ENCODE results near the gene YPEL2.

YPEL2 gene

DNA sequence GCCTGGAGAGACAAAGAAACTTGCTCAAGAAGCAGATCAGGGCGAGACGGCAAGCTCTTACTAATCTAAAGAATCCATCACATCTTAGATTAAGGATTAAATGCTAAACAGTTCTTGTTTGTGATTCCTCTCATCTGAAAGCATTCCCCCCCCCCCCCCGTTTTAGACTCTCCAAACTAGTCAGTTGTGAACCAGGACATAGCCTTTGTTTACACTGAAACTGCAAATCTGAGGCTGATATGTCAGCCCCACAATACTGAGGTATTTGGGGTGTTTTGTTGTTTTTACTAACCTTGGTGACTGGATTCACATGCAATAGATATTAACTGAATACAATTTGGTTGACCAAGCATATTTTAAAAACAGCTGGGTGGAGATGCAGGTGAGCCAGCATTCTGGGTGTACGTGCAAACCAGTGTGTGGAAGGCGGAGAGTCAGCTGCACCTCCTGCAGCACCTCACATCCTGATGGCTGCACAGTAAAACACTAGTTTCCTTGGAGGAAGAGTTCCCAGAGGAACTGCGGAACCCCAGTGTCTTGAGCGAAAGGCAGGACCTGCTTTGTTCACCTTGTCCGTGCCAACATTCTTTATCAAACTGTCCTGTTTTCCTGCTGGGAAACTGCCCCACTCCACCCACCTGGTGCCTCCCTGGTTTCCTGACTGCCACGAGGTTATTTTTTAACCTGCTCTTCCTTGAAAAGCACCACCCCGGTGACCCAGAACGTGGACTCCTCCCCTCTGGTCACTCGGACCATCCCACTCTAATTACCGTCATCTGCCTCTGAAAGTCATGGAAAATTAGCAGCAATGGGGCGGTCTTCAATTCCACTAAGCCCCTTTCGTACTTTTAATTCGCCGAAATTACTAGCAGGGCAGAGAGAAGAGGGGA, 1.2 kb upstream of the YPEL2 start:
- FAIRE-seq = peak; percentile 51

DNA sequence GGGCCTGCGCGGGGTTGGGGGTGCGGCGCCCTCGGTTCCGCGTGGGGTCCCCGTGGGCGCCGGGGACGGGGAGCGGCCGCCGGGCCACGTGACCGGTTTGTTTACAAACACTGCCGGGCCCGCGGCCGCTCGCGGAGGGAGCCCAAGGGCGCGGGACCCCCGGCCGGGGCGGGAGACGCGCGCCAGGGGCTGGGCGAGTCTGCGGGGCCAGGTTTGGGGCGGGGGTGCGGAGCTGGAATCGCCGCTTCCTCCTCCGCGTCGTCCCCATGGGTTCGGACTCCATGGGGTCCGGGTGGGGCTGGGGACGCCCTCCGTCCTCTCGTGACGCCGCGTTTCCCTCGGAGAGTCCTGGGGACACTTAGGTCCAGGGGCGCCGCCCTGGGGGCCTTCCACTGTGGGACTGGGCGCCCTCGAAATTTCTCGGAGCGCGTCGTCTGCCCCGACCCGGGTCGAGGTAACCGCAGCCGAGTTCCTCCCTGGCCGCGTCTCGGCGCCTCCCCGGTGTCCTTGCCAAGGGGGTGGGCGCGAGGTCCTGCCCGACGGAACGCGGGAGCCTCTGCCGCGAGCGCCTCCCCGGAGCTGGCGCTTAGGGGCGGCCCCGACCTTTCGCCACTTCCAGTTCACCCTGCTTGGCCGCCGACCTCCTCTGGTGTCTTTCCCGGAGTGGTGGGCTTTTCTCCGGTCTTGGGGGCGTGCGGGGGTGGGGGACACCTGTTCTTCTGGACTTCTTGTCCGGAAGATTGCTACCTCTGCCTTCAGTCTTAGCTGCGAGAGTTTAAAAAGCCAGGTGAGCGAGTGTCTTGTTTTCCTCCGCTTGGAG, 684 bp downstream of the YPEL2 start:
- FAIRE-seq = no peak

DNA sequence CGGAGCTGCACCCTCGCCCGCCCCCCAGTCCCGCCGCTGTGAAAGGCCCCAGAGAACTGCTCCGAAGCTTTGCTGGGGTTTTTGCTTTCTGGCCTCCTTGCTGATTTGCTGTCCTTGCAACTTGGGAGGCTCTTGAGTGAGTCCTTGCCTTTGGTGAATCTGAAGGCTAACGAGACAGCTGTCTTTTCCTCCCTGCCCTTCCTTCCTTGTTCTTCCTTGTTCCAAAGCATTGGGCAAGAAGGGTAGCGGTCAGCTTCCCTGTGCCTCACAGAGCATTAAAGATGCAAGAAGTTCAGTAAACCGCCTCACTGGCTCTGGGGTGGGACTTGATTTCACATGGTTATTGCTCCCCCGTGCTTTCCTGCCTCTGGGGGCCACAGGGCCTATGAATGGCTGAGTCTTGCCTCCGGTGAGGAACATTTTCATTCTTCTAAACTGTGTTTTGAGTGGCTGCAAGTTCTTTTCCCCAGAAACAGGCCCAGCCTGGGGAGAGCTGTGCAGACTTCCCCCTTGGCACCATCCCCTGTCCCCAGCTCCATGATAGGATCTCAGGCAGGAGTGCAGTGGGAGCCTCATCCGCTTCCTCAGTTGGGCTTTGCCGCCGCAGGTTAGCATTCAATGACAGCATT, 1.4 kb downstream of the YPEL2 start:
- FAIRE-seq = no peak

DNA sequence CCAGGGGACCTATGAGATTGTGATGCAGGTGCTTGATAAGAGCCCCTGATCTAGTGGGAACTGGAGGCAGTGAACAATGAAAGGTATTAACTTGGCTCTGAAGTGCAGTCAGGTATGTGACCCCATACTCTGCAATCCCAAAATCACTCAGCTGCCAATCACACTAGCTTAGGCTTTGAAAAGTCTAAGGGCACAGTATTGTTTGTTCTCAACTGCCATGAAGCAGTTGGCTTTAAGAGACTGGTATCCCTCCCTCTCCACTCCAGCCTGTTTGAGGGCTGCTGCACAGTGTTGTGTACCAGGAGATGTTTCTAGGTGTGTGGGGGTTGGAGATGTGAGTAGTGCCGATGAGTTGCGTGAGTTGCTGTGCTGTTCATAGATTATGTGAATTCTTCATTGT, 2.4 kb downstream of the YPEL2 start:
- no peak for FAIRE-seq

DNA sequence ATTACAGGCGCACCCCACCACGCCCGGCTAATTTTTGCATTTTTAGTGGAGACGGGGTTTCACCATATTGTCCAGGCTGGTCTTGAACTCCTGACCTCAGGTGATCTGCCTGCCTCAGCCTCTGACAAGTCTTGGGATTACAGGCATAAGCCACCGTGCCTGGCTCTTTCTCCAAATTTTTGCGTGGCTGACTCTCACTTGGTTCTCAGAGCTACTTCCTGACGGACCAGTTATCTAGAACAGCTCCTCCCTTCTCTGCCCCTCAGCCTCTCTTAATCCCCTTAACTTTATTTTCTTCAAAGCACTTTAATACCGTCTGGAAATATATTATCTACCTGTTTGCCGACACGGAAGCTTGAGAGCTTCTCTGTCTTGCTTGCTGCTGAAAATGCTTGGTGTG, 4.2 kb downstream of the YPEL2 start:
- no peak for FAIRE-seq

DNA sequence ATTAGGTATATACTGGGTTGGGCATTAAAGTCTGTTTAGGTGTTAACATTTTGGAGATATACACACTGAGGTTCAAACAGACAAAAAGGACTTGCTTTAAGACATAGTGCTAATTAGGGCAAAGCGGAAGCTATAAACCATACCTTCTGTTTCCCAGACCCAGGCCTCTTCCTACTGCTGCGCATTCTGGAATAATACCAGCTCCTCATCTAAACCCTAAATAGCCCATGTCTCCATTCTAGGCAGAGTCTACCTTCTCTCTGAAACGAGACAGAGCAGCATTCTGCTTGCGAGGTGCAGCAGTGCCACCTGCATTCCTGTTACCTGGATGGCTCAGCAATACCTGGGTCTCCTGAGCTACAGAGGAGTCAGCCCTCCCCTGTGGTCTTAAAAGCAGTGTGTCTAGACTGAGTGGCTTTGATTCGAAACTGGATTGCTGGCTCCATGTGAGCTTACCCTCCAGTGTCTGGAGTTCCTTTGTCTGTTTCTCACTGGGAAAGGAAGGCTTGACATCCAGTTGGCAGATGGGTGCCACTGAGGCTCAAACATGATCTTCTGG, 6.4 kb downstream of the YPEL2 start:
- FAIRE-seq = no peak

DNA sequence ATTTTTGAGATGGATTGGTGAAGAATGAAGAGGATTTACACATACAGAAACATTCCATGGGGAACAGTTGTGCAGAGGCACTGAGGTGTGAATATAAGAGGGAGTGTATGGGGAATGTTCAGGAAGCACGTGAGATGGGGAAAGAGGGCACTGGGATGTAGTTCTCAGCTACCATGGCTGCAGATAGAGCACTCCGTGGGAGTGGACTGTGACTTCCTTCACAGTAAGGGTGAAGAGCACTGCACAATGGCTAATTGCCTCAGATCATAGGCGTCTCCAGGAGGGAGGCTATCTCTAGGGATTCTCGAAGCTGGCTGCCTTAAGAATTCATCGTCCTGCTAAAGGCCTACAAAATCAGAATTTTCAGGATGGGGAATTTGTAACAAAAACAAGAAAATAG, 7.0 kb downstream of the YPEL2 start:
- no peak for FAIRE-seq

DNA sequence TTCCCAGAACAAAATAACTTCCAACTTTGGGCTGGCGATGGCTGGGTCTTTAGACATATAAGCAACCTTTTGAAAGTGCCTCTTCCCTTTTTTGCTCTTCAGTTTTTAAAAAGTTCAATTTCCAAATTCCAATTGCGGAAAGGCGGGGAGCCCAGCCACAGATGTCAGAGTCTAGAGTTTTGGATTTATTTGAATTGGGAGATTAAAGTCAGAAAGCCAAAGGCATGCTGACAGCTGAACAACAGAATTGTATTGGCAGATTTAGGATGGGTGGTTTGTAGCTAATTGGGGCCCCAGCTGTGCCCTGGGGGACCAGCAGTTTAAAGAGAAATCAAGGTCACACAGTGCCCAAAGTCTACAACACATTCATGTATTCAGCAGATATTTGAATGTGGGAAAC, 10.5 kb downstream of the YPEL2 start:
- no peak for FAIRE-seq

DNA sequence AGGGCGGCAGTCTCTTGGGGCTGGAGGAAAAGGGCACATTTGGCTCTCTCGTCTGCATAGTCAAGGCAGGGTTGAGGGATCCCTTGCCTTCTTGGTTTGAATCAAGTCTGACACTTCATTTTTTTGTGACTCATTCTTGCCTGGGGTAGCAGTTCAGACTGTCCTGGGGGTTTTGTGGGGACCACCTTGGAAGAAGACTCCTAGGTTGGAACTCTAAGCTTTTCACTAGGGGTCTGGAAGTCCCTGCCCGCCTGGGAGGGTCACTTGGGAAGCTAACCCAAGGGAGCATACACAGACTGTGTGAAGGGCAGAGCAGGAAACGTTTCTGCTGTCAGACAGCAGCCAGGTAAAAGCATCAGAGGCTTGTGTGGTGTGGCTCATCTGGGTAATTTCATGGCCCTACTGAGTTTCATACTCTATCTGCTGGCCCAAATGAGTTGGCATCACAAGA, 11.3 kb downstream of the YPEL2 start:
- FAIRE-seq = no peak

DNA sequence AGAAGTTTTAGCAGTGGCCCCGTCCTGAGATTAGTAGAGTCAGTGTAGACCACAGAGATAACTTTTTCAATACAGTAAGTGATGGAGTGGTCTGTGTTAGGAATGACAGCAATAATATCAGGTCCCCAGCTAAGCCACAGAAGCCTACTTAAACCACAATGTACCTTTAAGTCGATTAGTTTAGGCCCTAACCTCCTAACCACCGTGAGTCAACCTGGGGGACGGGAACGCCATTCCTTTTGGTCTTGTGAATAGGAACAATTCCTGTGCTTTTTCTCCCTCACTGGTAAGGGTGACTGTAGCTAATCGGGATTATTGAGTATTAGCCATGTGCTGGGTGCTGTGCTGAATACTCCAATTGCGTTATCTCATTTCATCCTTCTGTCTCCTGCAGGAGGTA, 14.0 kb downstream of the YPEL2 start:
- no peak for FAIRE-seq

DNA sequence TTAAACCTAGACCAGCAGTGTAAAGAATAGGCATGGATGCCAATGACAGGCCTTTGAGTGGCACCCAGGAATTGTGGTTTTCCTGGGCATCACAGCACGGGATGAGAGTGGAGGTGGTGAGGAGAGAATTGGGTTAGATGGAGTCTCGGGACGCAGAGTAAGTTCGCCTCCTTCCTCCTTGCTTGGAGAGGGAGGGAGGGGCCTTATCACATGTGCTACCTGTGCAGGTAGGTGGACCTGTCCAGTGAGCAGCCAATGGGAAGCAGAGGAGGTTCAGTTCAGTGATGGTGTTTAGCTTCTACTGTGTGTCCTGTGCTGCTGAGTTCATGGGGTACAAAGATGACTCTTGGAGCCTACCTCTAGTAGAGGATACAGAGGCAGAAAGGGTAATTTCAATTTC, 14.9 kb downstream of the YPEL2 start:
- FAIRE-seq = no peak

DNA sequence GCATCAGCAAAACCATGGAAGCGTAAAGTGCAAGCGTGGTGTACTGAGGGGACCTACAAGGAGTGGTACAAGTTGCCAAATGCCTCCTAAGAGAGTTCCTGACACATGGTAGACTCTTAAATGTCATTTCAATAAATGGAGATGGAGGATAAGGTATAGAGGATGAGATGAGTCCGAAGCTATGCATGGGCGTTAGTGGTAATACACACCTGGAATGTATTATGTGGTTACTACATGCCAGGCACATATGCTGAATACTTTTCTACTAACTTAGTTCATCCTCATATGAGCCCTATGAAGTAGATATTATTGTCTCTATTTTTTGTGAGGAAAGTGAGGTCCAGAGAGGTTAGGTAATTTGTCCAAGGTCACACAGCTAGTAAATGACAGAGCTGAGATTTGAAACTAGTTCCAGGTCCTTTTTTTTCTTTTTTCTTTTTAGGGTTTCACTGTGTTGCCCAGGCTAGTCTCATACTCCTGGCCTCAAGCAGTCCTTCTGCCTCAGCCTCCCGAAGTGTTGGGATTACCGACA, 15.5 kb downstream of the YPEL2 start:
- no peak for FAIRE-seq

DNA sequence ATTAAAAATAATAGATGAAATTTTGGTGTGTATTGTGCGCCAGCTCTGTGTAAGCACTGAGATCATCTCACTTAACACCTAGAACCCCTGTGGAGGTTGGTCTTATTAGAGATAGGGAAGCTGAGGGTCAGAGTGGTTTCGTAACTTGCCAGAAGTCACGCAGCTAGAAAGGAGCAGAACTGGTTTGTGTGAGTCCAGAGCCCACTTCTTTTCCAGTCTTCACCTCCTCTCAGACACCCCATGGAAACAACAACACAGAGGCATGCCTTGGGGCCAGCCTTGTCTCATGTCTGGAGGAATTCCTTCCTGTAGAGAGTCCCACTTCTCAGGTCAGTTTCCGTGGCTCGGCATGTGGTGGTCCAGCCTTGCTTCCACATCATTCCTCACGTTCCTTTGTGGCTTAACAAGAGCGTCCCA, 16.5 kb downstream of the YPEL2 start:
- FAIRE-seq = no peak

DNA sequence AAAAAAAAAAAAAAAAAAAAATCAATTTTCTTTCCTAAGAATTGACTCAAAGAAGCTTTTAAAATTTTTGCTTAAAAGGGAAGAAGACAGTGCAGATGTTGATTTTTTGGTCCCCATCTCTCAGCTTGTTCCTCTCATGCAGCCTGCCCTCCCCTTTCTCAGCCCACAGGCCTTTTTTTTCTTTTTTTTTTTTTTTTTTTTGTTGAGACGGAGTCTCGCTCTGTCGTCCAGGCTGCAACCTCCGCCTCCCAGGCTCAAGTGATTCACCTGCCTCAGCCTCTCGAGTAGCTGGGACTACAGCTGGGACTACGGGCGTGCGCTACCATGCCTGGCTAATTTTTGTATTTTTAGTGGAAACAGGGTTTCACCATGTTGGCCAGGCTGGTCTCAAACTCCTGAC, 17.7 kb downstream of the YPEL2 start:
- FAIRE-seq = no peak

DNA sequence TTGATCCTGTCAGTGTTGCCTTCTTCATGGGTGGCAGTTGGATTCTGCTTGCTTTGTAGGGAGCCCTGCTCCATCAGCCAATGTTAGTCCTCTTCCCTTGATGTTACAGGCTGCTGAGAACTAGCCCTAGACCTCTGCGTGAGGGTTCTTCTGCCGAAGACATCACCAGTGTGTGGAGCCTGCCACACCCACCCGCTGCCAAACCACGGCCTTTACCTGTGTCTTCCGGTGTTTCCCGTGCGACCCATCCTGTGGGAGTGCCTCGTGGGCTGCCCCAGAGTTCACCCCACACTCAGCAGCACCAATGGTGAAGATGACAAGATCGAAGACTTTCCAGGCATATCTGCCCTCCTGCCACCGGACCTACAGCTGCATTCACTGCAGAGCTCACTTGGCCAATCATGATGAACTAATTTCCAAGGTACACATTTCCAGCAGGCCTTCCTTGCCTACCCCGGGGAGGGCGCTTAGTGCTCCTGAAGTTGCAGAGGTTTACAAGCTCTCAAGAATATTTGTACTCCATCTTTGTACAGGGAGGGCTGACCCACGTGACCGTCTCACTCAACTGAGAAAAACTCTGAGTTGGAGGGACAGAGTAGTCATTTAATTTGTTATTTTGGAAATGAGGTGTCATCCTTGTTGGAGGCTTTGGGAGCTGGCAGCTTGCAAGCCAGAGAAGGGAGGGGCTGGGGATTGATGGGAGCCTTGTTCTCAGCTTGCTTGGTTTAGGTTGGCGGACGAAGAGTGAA, 21.8 kb downstream of the YPEL2 start:
- no peak for FAIRE-seq

DNA sequence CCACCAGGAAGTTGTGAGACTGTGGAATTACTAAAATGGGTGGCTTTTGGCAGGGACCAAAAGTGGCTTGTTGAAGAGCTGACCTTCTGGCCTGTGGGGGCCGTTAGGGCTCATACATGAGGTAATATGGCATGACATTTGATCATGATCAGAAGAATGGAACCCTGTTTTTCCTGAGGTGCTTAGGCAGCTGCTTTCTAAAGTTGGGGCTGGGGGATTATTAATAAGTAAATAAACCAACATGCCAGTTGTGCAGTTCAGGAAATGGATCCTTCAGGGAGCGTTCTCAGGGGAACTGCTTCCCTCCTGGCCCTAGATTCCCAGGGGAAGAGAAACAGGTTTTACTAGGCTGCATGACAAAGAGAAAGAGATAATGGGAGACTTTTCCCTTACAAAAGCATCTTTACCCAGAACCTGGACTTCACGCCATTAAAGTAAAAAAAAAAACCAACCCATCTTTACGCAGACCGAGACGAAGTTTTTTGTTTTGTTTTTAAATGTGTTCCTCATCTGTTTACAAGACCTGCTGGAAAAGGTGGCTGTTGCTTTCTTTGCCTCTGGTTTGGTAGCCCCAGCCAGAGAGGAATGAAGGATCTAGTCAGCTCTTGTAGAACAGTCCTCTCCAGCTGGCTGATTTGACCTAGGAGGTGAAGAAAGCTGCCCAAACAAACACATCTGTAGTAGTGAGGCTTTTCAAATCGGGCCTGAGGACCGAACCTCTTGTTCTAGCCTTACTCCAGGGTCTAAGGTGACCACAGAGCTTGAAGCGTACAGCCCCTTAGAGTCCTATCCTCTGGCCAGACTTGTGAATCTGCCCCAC, 22.7 kb downstream of the YPEL2 start:
- no peak for FAIRE-seq

DNA sequence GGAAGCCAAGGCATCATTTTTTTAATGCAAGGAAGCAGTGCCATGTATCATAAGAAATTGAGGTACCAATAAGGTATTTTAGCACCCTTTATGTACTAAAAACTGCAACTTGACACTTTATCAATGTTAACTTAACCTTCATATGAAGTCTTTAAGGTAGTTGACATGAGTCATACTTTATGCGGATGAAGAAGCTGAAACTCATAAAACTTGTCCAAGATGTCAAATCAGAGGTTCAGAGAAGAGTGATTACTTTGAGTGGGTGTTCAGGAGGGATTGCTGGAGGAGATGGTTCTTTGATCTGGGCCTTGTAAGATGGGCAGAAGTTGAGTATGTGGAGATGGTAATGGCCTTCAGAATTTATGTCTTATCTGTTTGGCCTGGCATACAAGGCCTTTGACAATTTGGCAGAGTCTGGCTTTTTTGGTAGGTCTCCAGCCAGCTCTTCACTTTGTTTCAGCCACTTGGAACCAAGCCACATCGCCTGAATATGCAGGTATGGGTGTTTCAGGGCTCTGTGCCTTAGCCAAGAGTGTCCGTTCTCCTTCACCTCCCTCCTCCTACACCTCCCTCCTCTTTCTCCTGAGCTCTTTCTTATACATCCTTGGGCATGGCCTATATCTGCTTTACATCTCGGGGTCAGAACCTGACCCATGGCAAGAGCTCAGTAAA, 23.7 kb downstream of the YPEL2 start:
- FAIRE-seq = no peak

DNA sequence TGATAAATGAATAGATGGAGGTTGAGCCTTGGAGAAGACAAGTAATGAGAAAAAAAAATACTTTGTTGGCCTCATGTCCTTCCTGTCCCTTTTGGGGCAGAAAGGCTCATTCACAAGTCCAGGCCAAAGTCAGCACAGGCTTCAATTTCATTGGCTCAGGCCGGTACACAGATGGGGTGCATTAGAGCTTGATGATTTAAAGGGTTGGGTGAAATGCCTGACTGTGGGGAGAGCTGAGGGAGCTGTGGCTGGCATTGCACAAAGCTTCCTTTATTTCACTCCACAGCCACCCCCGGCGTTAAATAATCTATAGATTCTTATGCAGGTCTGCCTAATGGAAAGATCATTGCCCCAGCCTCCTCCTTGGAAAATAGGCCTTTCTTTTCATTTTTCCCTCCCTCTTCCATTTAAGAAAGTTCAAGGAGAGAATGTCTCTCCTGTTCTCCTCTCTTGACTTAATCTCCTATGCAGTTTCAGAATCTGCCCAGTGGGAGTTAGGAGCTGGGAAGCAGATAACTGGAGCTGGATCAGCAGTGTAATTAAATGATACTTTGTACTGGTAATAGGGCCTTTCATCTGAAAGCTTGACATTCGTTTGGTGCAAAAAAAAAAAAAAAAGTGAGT, 24.4 kb downstream of the YPEL2 start:
- FAIRE-seq = no peak

DNA sequence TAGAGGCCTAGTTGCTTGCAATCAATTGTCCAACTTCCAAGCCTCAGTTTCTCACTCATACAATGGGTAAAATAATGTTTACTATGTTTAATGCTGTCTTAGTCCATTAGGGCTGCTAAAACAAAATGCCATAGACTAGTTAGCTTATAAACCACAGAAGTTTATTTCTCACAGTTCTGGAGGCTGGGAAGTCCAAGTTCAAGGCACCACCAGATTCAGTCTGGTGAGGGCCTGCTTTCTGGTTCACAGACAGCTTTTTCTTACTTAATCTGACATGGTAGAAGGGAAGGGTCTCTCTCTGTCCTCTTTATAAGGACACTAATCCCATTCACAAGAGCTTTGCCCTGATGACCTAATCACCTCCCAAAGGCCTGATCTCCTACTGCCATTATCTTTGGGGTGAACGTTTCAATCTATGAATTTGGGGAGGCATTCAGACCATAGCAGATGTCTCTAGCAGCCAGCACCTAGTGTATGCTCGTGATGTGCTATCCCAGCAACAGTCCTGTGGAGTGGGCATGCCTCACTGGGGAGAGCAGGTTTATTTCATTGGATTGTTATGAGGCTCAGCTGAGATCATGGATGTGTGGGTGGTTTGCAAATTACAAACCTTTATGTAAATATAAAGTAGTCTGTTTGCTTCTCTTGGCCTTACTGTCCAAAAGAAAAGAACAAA, 25.2 kb downstream of the YPEL2 start:
- FAIRE-seq = no peak
